GM12873 (cell line): ENCODE data around the gene PMEPA1.

Experiments used
- CTCF ChIP-seq: IDR thresholded peaks from 2 replicates; pipeline ENCODE4 v1.5.1; 2012; ENCODE audit warnings: low read depth, mild to moderate bottlenecking, moderate library complexity, low read length, control low read depth; ENCODE audit not compliant: insufficient read depth; ENCODE audit errors: missing control alignments

PMEPA1 gene

GRCh38 chr20:57650756-57651483 is 58.9 kb downstream of the PMEPA1 start:
- TF ChIP-seq CTCF = no peak

GRCh38 chr20:57650266-57650665 is 59.5 kb downstream of the PMEPA1 start:
- no peak for TF ChIP-seq CTCF

- no peak for TF ChIP-seq CTCF
Measured at GRCh38 chr20:57649617-57650015, 60.2 kb downstream of the PMEPA1 start.

- no peak for TF ChIP-seq CTCF
Measured at GRCh38 chr20:57648878-57649616, 60.8 kb downstream of the PMEPA1 start.

- TF ChIP-seq CTCF = no peak
Measured at GRCh38 chr20:57647933-57648785, 61.7 kb downstream of the PMEPA1 start.

GRCh38 chr20:57647006-57647932 is 62.5 kb downstream of the PMEPA1 start:
- no peak for TF ChIP-seq CTCF

GRCh38 chr20:57638895-57639236 is 70.9 kb downstream of the PMEPA1 start:
- no peak for TF ChIP-seq CTCF
